Measurements from ENCODE around the gene PCDH9.

DNA sequence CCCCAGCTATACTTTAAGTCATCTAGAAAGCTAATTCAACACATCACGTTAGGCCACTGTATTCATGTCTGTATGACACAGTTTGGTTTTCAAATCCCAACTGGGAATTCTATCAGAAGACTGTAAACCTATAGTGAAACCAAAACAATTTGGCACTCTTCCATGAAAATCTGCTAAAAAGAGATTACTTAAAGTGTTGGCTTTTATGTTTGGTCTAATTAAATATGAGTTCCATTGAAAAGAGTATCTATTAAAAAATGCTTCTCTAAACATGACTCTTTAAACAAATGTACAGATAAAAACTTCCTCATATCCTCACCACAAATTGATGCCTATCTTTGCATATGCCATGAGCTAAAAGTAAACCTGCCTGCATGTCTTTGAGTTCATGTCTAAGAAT is 25.4 kb downstream of the PCDH9 start:
- TF ChIP-seq, protein P1, sequence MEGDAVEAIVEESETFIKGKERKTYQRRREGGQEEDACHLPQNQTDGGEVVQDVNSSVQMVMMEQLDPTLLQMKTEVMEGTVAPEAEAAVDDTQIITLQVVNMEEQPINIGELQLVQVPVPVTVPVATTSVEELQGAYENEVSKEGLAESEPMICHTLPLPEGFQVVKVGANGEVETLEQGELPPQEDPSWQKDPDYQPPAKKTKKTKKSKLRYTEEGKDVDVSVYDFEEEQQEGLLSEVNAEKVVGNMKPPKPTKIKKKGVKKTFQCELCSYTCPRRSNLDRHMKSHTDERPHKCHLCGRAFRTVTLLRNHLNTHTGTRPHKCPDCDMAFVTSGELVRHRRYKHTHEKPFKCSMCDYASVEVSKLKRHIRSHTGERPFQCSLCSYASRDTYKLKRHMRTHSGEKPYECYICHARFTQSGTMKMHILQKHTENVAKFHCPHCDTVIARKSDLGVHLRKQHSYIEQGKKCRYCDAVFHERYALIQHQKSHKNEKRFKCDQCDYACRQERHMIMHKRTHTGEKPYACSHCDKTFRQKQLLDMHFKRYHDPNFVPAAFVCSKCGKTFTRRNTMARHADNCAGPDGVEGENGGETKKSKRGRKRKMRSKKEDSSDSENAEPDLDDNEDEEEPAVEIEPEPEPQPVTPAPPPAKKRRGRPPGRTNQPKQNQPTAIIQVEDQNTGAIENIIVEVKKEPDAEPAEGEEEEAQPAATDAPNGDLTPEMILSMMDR (IDR thresholded peaks at IDR 0.05): no peak
- TF ChIP-seq POLR2A (IDR thresholded peaks at IDR 0.05): no peak

Measured in thyroid gland (tissue), 4 donors.